K562 (cell line): ENCODE data around the gene PITRM1. TPM values are rescaled to one million over a fixed set of nuclear protein-coding genes. Genes with fewer than 3 reads are reported as not detected.

Experiments
- ATAC-seq: fragments of 200-7000 bp; cut with Tn5 transposase; 3 replicates; pipeline ENCODE4 v1.9.1; 2020; ENCODE audit warnings: moderate library complexity
- BruUV-seq: library from RNA; stranded (reverse); fragments of 400-500 nt; replicated peaks from 2 replicates; lab custom pipeline; 2021; lab: Mats Ljungman, UMichigan
- CTCF ChIA-PET: fragments of 300-600 bp; formaldehyde crosslinking; extraction: SDS; loops from one replicate; lab custom pipeline; 2021; ENCODE audit warnings: low intra/inter-chr PET ratio; lab: Yijun Ruan, JAX
- POLR2A ChIA-PET: fragments of 300-600, 350-650 bp; sonication (Branson Sonifier 250); formaldehyde crosslinking; extraction: SDS; loops from one replicate; lab custom pipeline; 2021; ENCODE audit warnings: antibody characterized with exemption, inconsistent platforms; lab: Yijun Ruan, JAX
- DNase-seq, 4 experiments: peaks; one replicate each; pipeline versions ENCODE4 v3.0.0 to v3.0.0-alpha.2; 2011 to 2018; ENCODE audit warnings: low spot score in 3 of 4, mixed read lengths in 3 of 4; ENCODE audit errors: extremely low read depth in 1 of 4
- FAIRE-seq: peaks from 2 replicates; lab custom pipeline; 2011; peaks lifted over from hg19 to GRCh38; lab: Jason Lieb, UNC
- H2AFZ ChIP-seq: 2 replicates; pipeline ENCODE4 v1.6.0; 2011; ENCODE audit warnings: low read depth, low read length, control low read depth, inconsistent platforms
- H3K27ac ChIP-seq: fragments of 200-600 bp; 3 replicates; pipeline ENCODE4 v1.8.0; 2011; ENCODE audit warnings: low read depth, mild to moderate bottlenecking, control low read depth, inconsistent platforms, low read length, moderate library complexity, mixed read lengths; ENCODE audit errors: extremely low read depth
- H3K27me3 ChIP-seq, 2 experiments: fragments of 300-600 bp in 1 of 2; 2 replicates in 1 of 2; 3 replicates in 1 of 2; pipeline versions ENCODE4 v1.6.0 to v1.8.0; 2011; ENCODE audit warnings: inconsistent platforms in 2 of 2, low read length in 2 of 2, mild to moderate bottlenecking in 1 of 2, mixed read lengths in 1 of 2, moderate library complexity in 1 of 2; ENCODE audit not compliant: control insufficient read depth in 2 of 2, insufficient read depth in 2 of 2
- H3K36me3 ChIP-seq: fragments of 300-600 bp; 3 replicates; pipeline ENCODE4 v1.8.0; 2011; ENCODE audit warnings: mild to moderate bottlenecking, low read length, inconsistent platforms; ENCODE audit not compliant: control insufficient read depth, insufficient read depth
- H3K4me1 ChIP-seq, 2 experiments: fragments of 200-600 bp in 1 of 2; replicated peaks in 1 of 2; 2 replicates in 1 of 2; 3 replicates in 1 of 2; pipeline versions ENCODE4 v1.5.1 to v1.8.0; 2011; ENCODE audit warnings: inconsistent platforms in 2 of 2, low read length in 2 of 2, mild to moderate bottlenecking in 1 of 2, mixed read lengths in 1 of 2, moderate library complexity in 1 of 2; ENCODE audit not compliant: control insufficient read depth in 2 of 2, insufficient read depth in 2 of 2
- H3K4me2 ChIP-seq: 2 replicates; pipeline ENCODE4 v1.6.1; 2011; ENCODE audit warnings: low read length, control low read depth, inconsistent platforms, mixed read lengths; ENCODE audit not compliant: insufficient read depth
- H3K4me3 ChIP-seq: fragments of 200-600 bp; sonication (generic), shearing (Covaris generic); 2 replicates; pipeline ENCODE4 v1.5.1; 2016; ENCODE audit warnings: control low read depth, inconsistent platforms
- H3K79me2 ChIP-seq: fragments of 200-600 bp; 3 replicates; pipeline ENCODE4 v1.8.0; 2011; ENCODE audit warnings: low read length, inconsistent platforms; ENCODE audit not compliant: control insufficient read depth, insufficient read depth
- H3K9ac ChIP-seq, 2 experiments: 2 replicates each; pipeline versions ENCODE4 v1.6.0 to v1.6.1; 2011; ENCODE audit warnings: low read depth in 2 of 2, low read length in 2 of 2, control low read depth in 1 of 2, inconsistent platforms in 1 of 2, mild to moderate bottlenecking in 1 of 2, mixed read lengths in 1 of 2; ENCODE audit not compliant: insufficient read depth in 1 of 2
- H3K9me1 ChIP-seq: one replicate; pipeline ENCODE4 v1.6.0; 2011; ENCODE audit warnings: inconsistent platforms, mild to moderate bottlenecking, low read length, moderate library complexity; ENCODE audit not compliant: control insufficient read depth, insufficient read depth
- H3K9me3 ChIP-seq: replicated peaks from 2 replicates; pipeline ENCODE4 v1.5.1; 2011; ENCODE audit warnings: low read depth, low read length, inconsistent platforms; ENCODE audit not compliant: control insufficient read depth, insufficient read depth
- H4K20me1 ChIP-seq: replicated peaks from 2 replicates; pipeline ENCODE4 v1.6.1; 2011; ENCODE audit warnings: low read length, inconsistent platforms, mixed read lengths; ENCODE audit not compliant: control insufficient read depth, insufficient read depth
- EP400 ChIP-seq: fragments of 450-650 bp; IDR thresholded peaks from 2 replicates; pipeline ENCODE4 v1.6.1; 2017; ENCODE audit warnings: antibody characterized with exemption, mild to moderate bottlenecking, moderate library complexity
- POU5F1 ChIP-seq: fragments of 150-350 bp; IDR thresholded peaks from 2 replicates; pipeline ENCODE4 v1.6.1; 2014; ENCODE audit warnings: borderline replicate concordance, low read length, low read depth, mild to moderate bottlenecking; ENCODE audit not compliant: partially characterized antibody
- SMARCB1 ChIP-seq: IDR thresholded peaks from 2 replicates; pipeline ENCODE4 v1.6.1; 2011; ENCODE audit warnings: improper control_type of control experiment, low read depth; ENCODE audit not compliant: insufficient read length
- THAP12 ChIP-seq: fragments of 250-450 bp; sonication (Bioruptor Pico); IDR thresholded peaks from 2 replicates; pipeline ENCODE4 v1.9.0; 2021; ENCODE audit warnings: mild to moderate bottlenecking, inconsistent platforms
- WHSC1 ChIP-seq: IDR thresholded peaks from one replicate; pipeline ENCODE4 v1.6.1; 2012; ENCODE audit warnings: low read length, control low read depth, inconsistent platforms
- ZNF79 ChIP-seq: fragments of 250-450 bp; sonication (Bioruptor Pico); IDR thresholded peaks from 2 replicates; pipeline ENCODE4 v1.4.0; 2020; ENCODE audit warnings: low read depth, mild to moderate bottlenecking, moderate library complexity
- WGBS: fragments of 100-300 bp; shearing (Covaris generic); methylation state at CpG from one replicate; pipeline ENCODE4 v1.1.6; 2016; ENCODE audit warnings: low coverage, mixed read lengths; ENCODE audit not compliant: insufficient coverage; ENCODE audit errors: missing lambda C conversion rate; 5-methylcytosine and 5-hydroxymethylcytosine counted together
- in situ Hi-C: fragments of 300-500 bp; cut with MboI; formaldehyde crosslinking; loops from 4 replicates; pipeline ENCODE4 v1.15.0; 2018; ENCODE audit warnings: inconsistent platforms, mixed read lengths
- intact Hi-C: fragments of 100-400 bp; cut with micrococcal nuclease; formaldehyde crosslinking; loops from 2 replicates; pipeline ENCODE4 v1.14.2; 2022
- polyA plus RNA-seq, 8 experiments: library from polyadenylated mRNA; depleted of rRNA in 4 of 8; stranded (reverse) in 5 of 8; unstranded in 3 of 8; fragments of >200 nt; fragmentation: Nextera tagmentation in 2 of 8; fragmentation: Illumina TruSeq in 1 of 8; extraction: Ambion mirVana in 2 of 8; extraction: Trizol in 1 of 8; gene quantifications; 2 replicates each; pipeline versions ENCODE4 v1.2.1 to v1.2.3, GENCODE V29; 2011 to 2014; ENCODE audit warnings: inconsistent platforms in 1 of 8, missing spikeins in 1 of 8
- total RNA-seq, 7 experiments: library from RNA; depleted of rRNA in 6 of 7; stranded (reverse); fragments of >200 nt in 6 of 7; fragmentation: Illumina TruSeq in 2 of 7; extraction: Trizol in 2 of 7; gene quantifications; 2 replicates each; pipeline versions ENCODE4 v1.2.1 to v1.2.3, GENCODE V29; 2011 to 2021; ENCODE audit warnings: low replicate concordance in 1 of 7

The PITRM1 gene
- total and polyA plus RNA-seq, 9 of the 15 experiments (the other 6 are each of a cell fraction or from before 2014, with no cell fraction given) = 21.1 to 70.4 (median 39.7) TPM

DNA sequence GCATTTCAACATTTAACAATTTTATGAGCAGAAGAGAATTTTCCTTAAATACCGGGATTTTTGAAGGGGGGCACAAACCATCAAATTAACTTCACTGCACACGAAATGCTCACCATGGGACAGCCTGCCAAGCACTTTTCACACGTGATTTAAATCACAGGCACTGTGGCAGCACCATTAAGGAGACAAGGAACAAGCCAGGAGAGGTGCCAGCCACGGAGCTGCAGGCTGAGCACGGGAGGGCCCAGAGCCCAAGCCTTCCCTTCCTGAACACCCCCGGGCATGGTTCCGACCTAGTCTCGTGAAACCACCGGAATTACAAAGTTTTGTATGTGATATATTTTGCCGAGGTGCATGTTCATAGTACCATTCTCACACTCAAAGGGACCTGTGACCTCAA, 13.4 kb downstream of the PITRM1 start:
- H3K79me2 ChIP-seq = no peaks in the 10 kb centered on the region
- BruUV-seq = no TSS peak
- ChIA-PET POLR2A (interaction anchor here (0.6 kb wide), 1 partner anchor 8 kb away, joined by 3 read pairs; no protein-coding TSS in a partner anchor), CTCF (no interaction called here)
- intact Hi-C loops = no loop called here
- 89% methylated on average over 10 of the region's 10 CpGs for WGBS
- ATAC-seq (no peak), FAIRE-seq (no peak), DNase-seq (no peak)
- H3K27me3 ChIP-seq = no peaks in the 10 kb centered on the region
- H3K27ac ChIP-seq = no peak overlapping the region
- no peak overlapping the region for H2AFZ ChIP-seq
- in situ Hi-C loops = no loop called here
- peaks cover 85% of the 10 kb centered on the region for H3K36me3 ChIP-seq
- no peak overlapping the region for H3K9ac ChIP-seq
- no peaks in the 10 kb centered on the region for H3K9me1 ChIP-seq
- no peaks in the 10 kb centered on the region for H3K4me1 ChIP-seq
- TF ChIP-seq ZNF79 (CRISPR knock-in tag) = no peak
- TF ChIP-seq WHSC1 = no peak
- no peak for TF ChIP-seq THAP12 (CRISPR knock-in tag)
- TF ChIP-seq POU5F1 = no peak
- TF ChIP-seq SMARCB1 = no peak
- no peak for TF ChIP-seq EP400
- H3K4me2 ChIP-seq = no peak overlapping the region
- no peaks in the 10 kb centered on the region for H4K20me1 ChIP-seq
- H3K9me3 ChIP-seq = no peaks in the 10 kb centered on the region
- H3K4me3 ChIP-seq = no peak overlapping the region
